NCI-H1930 (cell line): ENCODE measurements around the gene MB21D2.

ENCODE experiments used
- DNase-seq, 2 experiments: peaks; one replicate each; lab custom pipeline; 2025; lab: John Stamatoyannopoulos, UW

The MB21D2 gene

GRCh38 chr3:192890347-192891335 is 27.0 kb downstream of the MB21D2 start:
- no peak for DNase-seq

- DNase-seq: no peak
These were observed 28.0 kb downstream of the MB21D2 start for GRCh38 chr3:192889679-192890078.

GRCh38 chr3:192888190-192888589 is 29.5 kb downstream of the MB21D2 start:
- no peak for DNase-seq

GRCh38 chr3:192887701-192888100 is 30.0 kb downstream of the MB21D2 start:
- DNase-seq: no peak

- DNase-seq: no peak
These were observed 30.6 kb downstream of the MB21D2 start for GRCh38 chr3:192887047-192887446.

- no peak for DNase-seq
These were observed 32.6 kb downstream of the MB21D2 start for GRCh38 chr3:192884777-192885773.

- no peak for DNase-seq
These were observed 34.1 kb downstream of the MB21D2 start for GRCh38 chr3:192883512-192883911.

GRCh38 chr3:192881159-192881786 is 36.4 kb downstream of the MB21D2 start:
- no peak for DNase-seq

- no peak for DNase-seq
These were observed 37.3 kb downstream of the MB21D2 start for GRCh38 chr3:192880313-192880712.

GRCh38 chr3:192879346-192880031 is 38.2 kb downstream of the MB21D2 start:
- DNase-seq: no peak

- DNase-seq: no peak
These were observed 41.6 kb downstream of the MB21D2 start for GRCh38 chr3:192875971-192876565.

GRCh38 chr3:192870822-192871221 is 46.8 kb downstream of the MB21D2 start:
- no peak for DNase-seq

- no peak for DNase-seq
These were observed 48.3 kb downstream of the MB21D2 start for GRCh38 chr3:192869131-192870031.

- DNase-seq: no peak
These were observed 50.0 kb downstream of the MB21D2 start for GRCh38 chr3:192867645-192868044.

- DNase-seq: no peak
These were observed 50.9 kb downstream of the MB21D2 start for GRCh38 chr3:192866804-192867203.

- DNase-seq: no peak
These were observed 52.7 kb downstream of the MB21D2 start for GRCh38 chr3:192864941-192865340.

- DNase-seq: no peak
These were observed 54.6 kb downstream of the MB21D2 start for GRCh38 chr3:192863091-192863420.

GRCh38 chr3:192862408-192863090 is 55.1 kb downstream of the MB21D2 start:
- no peak for DNase-seq

GRCh38 chr3:192861972-192862371 is 55.7 kb downstream of the MB21D2 start:
- DNase-seq: no peak
